Measurements from ENCODE around the gene MARK4. TPM values are rescaled to one million over a fixed set of nuclear protein-coding genes. Genes with fewer than 3 reads are reported as not detected.
"Not testable (repeated sequence)": the region's sequence is repeated elsewhere in the genome, so short reads cannot be mapped to it uniquely, and the experiment has no call there.

MARK4 gene
- total and polyA plus RNA-seq, 2 experiments from 2014 or later, result 16.6 to 38.6 TPM

DNA sequence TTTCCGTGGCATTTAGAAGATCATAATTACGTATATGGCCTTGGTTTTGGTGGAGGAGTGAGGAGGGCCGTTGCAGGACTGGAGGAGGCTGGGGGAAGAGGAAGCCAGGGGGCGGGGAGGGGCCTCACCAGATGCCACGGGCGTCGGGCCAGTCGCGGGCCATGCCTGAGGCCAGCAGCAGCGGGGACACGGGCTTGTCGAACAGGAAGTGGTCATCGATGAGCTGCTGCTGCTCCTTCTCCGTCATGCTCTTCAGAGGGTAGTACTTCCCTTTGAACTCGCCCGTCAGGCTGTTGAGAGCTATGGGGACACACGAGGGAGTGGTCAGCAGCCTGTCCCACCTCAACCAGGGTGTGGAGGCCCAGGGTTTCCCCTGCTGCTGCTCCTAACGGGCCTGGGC, 60.5 kb downstream of the MARK4 start (continued):
- TF ChIP-seq, protein P1, sequence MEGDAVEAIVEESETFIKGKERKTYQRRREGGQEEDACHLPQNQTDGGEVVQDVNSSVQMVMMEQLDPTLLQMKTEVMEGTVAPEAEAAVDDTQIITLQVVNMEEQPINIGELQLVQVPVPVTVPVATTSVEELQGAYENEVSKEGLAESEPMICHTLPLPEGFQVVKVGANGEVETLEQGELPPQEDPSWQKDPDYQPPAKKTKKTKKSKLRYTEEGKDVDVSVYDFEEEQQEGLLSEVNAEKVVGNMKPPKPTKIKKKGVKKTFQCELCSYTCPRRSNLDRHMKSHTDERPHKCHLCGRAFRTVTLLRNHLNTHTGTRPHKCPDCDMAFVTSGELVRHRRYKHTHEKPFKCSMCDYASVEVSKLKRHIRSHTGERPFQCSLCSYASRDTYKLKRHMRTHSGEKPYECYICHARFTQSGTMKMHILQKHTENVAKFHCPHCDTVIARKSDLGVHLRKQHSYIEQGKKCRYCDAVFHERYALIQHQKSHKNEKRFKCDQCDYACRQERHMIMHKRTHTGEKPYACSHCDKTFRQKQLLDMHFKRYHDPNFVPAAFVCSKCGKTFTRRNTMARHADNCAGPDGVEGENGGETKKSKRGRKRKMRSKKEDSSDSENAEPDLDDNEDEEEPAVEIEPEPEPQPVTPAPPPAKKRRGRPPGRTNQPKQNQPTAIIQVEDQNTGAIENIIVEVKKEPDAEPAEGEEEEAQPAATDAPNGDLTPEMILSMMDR (conservative IDR thresholded peaks at IDR 0.05; ENCODE audit: low read depth in 2 of 2), result no peak
- TF ChIP-seq POLR2AphosphoS5 (IDR thresholded peaks at IDR 0.05; ENCODE audit: low read depth) (no peak), ZNF331 (CRISPR knock-in tag; IDR thresholded peaks at IDR 0.05; ENCODE audit: low read depth) (no peak), ZNF114 (CRISPR knock-in tag; IDR thresholded peaks at IDR 0.05) (no peak), EZH2phosphoT487 (IDR thresholded peaks at IDR 0.05; ENCODE audit: unreplicated experiment) (no peak), STAT1 (IDR thresholded peaks at IDR 0.05; ENCODE audit: unreplicated experiment) (no peak), NANOG (IDR thresholded peaks at IDR 0.05; ENCODE audit: borderline replicate concordance) (no peak), JUNB (IDR thresholded peaks at IDR 0.05; ENCODE audit: unreplicated experiment) (no peak), EZH2 (IDR thresholded peaks at IDR 0.05; ENCODE audit: low read depth, unreplicated experiment) (no peak)
- TF ChIP-seq, protein P2, sequence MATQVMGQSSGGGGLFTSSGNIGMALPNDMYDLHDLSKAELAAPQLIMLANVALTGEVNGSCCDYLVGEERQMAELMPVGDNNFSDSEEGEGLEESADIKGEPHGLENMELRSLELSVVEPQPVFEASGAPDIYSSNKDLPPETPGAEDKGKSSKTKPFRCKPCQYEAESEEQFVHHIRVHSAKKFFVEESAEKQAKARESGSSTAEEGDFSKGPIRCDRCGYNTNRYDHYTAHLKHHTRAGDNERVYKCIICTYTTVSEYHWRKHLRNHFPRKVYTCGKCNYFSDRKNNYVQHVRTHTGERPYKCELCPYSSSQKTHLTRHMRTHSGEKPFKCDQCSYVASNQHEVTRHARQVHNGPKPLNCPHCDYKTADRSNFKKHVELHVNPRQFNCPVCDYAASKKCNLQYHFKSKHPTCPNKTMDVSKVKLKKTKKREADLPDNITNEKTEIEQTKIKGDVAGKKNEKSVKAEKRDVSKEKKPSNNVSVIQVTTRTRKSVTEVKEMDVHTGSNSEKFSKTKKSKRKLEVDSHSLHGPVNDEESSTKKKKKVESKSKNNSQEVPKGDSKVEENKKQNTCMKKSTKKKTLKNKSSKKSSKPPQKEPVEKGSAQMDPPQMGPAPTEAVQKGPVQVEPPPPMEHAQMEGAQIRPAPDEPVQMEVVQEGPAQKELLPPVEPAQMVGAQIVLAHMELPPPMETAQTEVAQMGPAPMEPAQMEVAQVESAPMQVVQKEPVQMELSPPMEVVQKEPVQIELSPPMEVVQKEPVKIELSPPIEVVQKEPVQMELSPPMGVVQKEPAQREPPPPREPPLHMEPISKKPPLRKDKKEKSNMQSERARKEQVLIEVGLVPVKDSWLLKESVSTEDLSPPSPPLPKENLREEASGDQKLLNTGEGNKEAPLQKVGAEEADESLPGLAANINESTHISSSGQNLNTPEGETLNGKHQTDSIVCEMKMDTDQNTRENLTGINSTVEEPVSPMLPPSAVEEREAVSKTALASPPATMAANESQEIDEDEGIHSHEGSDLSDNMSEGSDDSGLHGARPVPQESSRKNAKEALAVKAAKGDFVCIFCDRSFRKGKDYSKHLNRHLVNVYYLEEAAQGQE (IDR thresholded peaks at IDR 0.05; ENCODE audit: unreplicated experiment), result no peak

DNA sequence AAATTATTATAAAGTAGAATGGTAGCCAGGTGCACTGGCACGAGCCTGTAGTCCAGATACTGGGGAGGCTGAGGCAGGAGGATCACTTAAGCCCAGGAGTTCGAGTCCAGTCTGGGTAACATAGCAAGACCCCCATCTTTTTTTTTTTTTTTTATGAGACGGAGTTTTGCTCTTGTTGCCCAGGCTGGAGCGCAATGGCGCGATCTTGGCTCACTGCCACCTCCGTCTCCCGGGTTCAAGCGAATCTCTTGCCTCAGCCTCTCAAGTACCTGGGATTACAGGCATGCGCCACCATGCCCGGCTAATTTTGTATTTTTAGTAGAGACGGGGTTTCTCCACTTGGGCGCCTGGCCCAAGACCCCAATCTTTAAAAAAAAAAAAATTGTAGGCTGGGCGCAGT, 61.2 kb downstream of the MARK4 start:
- H4K20me1 ChIP-seq (replicated peaks; ENCODE audit: insufficient read depth); H3K9me2 ChIP-seq (ENCODE audit: insufficient read depth); H3K4me1 ChIP-seq (ENCODE audit: insufficient read depth); H3K36me3 Mint-ChIP-seq (ENCODE audit: low read depth); DNase-seq (ENCODE audit: low spot score); H3K4me3 Mint-ChIP-seq; H3K79me2 ChIP-seq (replicated peaks; ENCODE audit: insufficient read depth); ATAC-seq; H3K27ac ChIP-seq (ENCODE audit: low read depth); H3K4me2 ChIP-seq; H3F3A ChIP-seq (replicated peaks; ENCODE audit: low read depth); H3K4me1 Mint-ChIP-seq; H3K9me3 Mint-ChIP-seq; H3K36me3 ChIP-seq (ENCODE audit: insufficient read depth); H3K27ac Mint-ChIP-seq; H3K4me3 ChIP-seq: not testable (repeated sequence)
- Histone ChIP-seq H3K27me3 (ENCODE audit: insufficient read depth) (peaks cover 28% of the 10 kb centered on the region), H2AFZ (0 out of 2 replicates have a peak overlapping the region, but pooled peaks have one; percentile 81)
- H3K27me3 Mint-ChIP-seq (ENCODE audit: insufficient read depth, low read depth, poor library complexity), result peaks cover 28% of the 10 kb centered on the region
